NCI-H2196 (cell line): ENCODE data around the gene RCAN2.
"Not testable (repeated sequence)": the region's sequence is repeated elsewhere in the genome, so short reads cannot be mapped to it uniquely, and the experiment has no call there.

ENCODE experiments used
- DNase-seq: peaks from one replicate; lab custom pipeline; 2025; ENCODE audit not compliant: unreplicated experiment; lab: John Stamatoyannopoulos, UW

Gene RCAN2

DNA sequence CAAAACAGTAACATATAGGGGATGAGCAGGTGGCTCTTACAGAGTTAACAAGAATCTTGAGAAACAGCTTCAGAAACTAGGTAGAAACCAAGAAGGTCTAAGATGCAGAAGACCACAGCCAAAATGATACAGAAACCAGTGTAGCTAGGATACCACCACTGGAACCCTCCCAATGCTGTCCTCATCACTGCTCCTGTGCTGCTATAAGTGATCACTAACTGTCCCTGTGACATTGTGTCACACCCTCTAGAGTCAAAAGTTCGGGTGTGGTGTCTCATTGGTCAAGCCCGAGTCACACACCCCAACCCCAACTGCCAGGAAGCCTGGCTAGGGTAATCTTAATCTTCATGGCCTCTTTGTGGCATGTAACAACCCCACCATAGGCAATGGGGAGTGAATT lies 153.1 kb downstream of the RCAN2 start:
- DNase-seq = no peak

DNA sequence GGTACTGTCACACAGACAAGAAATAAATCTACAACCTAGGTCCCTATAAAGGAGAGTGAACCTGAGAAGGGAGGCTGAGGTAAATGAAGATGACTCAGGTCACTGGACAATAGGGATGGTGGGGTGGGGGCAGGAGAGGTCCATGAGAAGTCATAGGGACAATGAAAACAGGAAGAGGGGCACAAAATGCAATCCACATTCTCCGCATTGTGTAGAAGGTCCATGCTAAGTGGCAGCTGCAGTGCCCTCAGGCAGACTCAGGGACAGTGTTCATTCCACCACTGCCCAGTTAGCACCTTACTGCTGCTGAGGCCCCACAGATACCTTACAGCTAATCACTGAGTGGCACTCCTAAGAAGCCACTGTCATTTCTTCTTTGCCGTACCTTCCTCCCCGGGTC lies 156.8 kb downstream of the RCAN2 start:
- DNase-seq = no peak

DNA sequence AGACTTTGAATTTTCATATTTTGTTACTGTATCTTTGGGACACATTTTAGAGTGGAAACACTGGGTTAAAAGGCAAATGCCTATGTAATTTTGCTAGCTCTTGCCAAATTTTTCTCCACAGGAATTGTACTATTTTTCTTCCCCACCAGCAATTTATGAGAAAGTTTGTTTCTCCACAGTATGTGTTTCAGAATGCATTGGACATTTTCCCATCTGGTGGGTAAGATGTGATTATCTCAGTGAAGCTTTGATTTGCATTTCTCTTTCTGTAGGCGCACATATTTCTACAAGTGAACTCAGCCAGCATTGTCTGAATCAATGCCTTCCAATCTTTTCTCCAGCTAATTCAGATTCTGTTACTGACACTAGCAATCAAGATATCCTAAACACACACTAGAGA lies 157.8 kb downstream of the RCAN2 start:
- no peak for DNase-seq

DNA sequence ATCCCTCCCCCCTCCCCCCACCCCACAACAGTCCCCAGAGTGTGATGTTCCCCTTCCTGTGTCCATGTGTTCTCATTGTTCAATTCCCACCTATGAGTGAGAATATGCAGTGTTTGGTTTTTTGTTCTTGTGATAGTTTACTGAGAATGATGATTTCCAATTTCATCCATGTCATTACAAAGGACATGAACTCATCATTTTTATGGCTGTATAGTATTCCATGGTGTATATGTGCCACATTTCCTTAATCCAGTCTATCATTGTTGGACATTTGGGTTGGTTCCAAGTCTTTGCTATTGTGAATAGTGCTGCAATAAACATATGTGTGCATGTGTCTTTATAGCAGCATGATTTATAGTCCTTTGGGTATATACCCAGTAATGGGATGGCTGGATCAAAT lies 158.8 kb downstream of the RCAN2 start:
- not testable (repeated sequence) for DNase-seq

DNA sequence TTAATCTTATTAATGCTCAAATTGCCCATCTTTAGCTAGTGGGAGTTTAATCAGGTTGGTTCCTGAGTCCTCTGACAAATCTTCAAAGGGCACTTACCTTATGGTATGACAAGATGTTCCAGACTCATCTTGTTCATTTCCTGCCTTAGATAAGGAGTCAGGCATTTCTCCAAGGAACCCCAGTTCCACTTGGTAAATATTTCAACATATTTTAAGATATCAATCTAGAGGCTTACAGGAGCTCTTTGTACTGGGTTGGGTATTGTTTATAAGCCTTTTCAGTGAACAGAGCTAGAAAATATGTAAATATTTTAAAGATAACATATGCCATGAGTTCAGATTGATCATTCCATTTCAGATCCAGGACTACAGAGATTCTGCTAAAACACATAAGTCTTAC lies 159.8 kb downstream of the RCAN2 start:
- no peak for DNase-seq

DNA sequence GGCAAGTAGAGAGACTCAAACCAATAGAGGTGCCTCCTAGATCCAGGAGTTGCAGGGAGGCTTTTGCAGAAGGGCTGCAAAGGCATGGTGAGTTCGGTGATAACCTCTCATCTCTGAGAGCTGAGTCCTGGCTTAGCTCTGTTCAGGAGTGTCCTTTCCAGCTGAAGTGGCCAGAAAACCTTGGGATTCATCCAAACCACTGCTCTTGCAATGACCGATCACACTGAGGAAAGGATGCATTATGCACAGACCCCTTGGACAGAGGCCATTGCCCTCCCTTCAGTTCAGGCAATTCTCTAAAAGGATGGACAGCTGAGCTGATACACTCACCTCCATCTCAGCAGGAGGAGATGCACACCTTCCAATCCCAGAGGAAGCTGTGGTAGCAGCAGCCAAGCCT lies 161.7 kb downstream of the RCAN2 start:
- DNase-seq = no peak

DNA sequence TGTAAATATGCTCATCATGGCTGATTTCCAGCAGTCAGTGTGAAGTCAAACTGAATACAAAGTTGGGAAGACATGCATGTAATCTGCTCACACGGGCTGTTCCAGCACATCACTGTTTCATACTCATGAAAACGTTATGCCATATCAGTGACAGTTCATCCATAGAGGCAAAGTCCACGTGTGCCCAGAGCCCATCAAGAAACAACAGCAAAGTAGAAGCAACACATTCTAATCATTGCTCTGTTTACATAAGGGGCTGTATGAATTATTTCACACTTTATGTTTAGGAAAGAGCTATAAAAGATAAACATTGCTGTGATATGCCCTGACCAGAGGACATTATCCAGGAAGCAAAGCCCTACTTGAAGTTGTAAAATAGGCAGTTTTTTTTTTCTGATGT lies 163.5 kb downstream of the RCAN2 start:
- no peak for DNase-seq

DNA sequence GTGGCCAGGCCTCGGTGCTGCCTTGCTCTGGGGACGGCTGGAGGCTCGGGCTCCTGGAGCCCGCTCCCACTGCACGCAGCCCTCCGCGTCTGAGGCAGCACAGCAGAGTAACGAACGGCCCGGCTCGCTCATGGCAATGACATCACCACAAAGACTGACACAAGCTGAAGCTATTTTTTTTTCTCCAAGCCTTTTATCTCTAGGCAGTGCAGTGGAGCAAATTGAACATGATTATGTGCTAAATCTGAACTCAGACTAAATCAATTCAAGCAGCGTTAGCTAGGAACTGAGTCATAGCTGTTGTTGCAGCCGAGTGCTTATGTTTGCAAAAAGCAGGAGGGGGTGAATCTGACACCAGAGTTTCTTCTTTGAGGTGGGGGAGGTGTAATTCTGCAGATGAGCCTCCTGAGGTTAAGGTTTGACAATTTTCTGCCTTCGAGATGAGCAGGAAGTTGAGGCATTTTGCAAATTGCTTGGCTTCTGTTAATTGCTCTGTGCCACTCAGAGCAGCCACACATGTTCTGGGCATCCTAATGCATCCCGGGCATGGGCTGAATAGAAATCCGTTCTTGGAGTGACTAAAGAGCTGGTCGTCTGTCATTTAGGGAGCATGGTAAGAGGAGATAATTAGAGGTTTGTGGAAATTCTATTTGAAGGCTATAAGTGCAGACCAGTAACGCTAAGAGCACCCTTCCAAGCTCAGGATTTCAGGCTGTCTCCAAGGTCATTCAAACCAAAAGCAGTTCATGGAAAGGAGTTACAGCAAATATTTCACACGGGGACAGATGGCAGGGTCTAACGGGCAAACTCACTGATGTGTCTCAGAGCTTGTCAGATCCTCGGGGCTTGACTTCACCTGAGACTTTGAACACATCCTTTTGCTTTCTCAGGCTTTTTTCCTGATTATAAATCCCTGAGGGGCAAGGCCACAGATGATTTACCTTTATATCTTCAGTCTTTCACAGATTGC lies 165.4 kb downstream of the RCAN2 start:
- DNase-seq = no peak

DNA sequence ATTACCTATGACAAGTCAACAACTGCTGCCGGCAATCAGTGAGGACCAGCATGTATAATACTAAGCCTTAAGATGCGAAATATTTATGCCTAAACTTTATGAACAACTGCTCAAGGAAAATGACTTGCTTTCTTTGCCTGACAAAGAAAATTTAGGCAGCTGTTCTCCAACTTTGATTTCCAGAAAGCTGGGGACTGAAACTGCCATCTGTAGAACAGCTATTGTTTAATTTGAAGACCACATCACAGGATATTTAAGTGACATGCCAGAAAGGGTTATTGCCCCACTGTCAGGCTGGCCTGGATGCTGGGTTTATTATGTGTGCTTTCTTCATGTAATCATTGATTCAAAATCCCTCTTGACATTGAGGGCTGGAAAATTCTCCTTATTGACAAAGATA lies 166.5 kb downstream of the RCAN2 start:
- no peak for DNase-seq

DNA sequence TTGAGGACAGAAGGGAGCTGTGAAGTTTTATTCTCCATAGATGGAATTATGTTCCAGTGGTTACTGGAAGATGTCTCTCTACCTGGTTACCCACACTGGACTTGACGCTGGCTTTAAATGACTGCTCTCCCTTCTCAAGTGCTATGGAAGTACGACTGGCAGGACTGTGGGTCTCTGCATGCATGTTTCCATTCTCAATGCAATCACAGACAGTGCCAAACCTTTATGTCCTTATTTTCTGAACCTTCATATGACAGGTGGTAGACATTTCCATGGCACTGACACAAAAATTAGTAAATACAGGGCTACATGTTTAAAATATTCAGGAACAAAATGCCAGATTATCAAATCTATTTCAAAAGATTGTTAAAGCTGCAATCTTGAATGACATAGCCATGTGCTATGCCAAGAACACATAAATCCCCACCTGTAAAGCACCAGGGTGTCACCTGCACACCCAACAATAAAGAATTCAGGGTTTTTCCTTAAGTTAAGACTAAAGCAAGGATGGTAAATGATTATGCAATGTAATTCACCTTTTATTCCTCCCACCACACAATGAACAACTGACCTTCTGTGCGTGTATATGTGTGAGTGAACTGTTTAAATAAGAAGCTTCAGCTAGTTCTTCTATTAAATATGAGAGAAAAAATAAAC lies 167.2 kb downstream of the RCAN2 start:
- no peak for DNase-seq

DNA sequence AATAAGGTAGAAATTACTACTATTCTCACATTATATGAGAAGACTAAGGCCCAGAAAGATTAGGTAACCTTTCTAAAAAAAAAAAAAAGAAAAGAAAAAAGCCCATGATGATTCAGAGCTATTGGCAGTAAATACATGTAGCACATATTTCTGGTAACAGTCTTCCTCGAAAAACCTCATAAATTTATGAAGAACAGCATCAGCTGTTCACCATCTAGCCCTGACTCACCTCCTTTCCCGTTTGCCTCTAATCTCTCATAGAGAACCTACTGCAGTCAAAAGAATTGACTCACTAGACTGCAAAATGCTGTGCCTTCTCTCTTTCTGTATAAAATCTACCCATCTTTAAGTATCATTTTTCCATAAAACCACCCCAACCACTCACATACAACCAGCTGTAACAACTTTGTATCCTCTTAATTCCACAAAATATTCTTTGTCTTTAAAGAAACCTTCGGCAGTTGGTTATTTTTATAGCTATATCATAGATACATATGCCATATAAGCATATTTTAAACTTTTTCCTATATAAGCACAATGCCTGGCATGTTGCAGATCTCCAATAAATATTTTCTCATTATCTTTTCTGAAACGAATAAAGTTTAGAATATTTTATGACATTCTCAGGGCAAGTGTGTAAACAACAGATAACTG lies 167.8 kb downstream of the RCAN2 start:
- no peak for DNase-seq

DNA sequence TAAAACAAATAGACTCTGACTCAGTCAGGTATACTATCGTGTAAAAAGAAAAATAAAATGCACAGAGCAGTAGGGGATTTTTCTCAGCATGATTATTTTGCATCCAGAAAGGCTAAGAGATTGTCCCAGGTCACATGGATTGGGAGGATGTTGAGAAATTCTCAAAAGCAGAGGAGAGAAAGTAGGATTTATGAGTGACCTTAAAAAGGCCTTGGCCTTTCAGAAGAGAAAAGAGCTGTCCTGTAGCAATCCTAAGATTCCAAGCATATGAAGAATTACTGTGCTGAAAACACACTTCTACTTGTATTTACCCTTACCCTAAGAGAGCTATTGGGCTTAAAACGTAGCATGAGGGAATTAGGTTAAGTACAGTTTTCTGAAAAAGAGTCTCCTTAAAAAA lies 170.7 kb downstream of the RCAN2 start:
- no peak for DNase-seq

DNA sequence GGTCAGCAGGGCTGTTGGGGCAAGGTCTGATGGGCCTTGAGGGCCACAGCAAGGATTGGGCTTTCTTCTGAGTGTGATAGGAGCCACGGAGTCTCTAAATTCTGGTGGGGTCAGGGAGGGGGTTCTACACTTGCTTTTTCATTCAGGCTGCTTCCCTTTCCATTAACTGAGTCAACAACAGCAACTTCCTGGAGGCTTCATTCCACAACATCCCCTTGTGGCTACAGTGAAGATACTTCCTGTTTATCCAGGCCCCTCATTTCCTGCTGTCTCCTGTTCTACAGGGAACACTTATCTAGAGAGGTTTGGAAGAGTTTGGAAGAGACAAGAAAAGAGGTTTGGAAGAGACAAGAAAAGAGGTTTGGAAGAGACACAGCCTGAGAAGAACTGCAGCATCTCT lies 175.7 kb downstream of the RCAN2 start:
- no peak for DNase-seq

DNA sequence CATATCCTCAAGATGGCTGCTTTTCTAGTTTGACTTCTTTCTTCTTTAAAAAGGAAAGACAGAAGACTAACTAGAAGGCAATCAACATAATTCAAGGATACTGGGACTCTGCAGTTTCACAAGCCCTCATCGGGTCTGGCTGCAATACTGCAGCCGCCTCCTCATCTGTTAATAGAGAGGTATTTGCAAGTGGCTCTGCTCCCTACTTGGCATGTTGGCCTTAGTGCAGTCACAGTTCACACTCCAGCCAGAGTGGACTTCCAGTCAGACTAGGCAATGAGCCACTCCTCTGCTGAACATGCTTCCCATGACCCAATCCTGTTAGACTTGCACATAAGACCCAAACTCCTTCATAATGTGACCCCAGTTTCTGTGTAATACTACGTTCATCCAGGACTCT lies 178.6 kb downstream of the RCAN2 start:
- DNase-seq = no peak

DNA sequence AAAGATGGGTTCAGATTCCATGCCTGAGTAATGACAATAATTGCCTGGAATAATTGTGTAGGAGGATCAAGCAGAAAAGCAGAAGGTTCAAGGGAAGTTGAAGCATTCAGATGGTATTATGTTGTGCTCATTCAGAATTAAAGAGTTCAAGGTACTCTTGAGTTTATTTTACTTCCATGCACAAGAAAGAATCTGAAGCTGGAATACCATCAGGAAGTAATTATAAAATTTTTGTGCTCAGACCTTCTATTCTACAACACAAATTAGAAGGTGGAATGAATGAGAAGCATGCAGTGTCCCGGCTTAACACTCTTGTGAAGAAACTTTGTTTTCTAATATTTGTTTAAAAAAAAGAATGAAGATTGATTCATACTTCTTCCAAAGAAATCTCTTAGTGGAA lies 181.1 kb downstream of the RCAN2 start:
- no peak for DNase-seq

DNA sequence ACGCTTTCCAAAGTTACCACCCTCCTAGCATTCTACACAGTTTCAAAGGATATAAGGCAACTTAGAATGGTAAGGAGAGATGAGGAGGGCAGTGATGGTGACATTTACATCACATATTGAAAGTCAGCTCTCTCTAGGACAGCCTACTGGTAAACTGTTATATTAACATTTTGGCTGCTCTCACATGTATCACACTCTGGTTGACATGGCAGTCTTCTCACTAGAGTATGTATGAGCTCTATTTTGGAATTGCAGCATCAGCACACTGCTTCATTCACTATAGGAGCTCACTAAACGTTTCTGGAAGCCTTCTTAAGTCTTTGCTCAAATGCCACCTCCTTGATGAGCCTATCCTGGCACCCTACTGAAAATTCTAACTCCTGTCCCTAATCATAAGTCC lies 184.8 kb downstream of the RCAN2 start:
- DNase-seq = no peak

DNA sequence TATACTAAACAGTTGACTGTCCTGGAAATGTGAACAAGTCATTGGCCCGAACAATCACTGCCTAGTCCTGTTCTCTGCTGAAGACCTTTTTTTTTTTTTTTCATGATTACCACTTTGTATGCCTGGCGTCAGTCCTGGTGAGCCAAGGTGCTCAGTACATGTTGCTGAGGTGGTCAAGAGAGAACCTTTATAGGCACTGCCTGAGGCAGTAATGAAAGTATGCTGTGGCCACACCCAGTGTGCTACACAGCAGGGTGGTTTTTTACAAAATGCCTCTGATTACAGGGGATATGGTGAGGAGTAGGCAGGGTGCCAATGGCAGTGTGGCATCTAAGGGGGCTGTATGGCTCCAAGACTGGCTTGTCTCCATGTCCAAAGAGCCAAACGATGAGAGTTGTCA lies 185.4 kb downstream of the RCAN2 start:
- no peak for DNase-seq

DNA sequence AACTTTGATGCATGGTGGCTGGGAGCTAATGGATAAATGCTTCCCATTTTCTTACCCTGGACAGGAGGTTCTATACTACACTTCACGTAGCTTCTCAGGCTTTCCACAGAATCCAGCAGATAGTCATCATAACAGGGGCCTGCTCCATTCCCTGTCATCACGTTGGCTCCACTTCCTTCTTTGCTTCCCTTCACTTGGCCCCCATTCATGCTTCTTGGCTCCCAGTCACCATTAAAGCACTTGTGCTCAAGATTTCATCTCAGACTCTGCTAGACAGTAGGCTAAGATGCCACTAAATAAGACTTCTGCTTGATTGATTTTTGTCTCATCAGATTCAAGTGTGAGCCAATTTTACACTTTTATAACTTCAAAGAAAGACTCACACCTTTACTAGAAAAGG lies 186.0 kb downstream of the RCAN2 start:
- no peak for DNase-seq

DNA sequence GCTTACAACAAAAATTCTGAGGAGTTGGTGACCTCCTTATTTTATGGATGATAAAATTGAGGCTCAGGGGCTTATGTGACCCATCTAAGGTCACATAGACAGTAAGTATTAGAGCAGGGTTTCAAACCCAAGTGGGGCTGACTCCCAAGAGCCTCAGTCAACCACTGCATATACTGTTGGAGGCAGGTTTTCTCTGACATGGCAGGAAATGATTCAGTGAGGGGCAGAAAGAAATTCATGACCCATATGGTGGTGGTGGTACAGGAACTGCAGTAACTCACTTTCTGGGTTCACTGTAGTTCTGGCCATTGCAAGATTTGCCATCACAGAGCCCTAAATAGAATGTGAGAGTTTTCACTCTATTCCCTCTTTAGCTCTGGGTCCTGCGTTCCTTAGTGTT lies 188.4 kb downstream of the RCAN2 start:
- DNase-seq = no peak

DNA sequence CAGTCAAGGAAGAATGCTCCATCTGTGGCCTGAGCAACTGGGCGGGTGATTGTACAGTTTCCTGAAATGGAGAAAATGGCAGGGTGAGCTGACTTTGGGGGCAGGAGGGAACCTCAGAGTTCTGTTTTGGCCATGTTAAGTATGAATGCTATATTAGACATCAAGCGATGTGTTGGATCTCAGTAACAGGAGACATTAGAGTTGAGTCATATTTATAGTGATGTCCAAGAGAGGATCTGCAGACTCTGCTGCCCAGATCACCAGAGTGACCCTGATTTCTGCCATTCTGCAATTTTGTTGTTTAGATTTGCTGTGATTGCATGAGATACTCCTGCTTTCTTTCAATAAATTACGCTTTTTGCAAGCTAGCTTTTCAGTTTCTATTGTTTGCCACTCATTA lies 189.1 kb downstream of the RCAN2 start:
- DNase-seq = no peak

DNA sequence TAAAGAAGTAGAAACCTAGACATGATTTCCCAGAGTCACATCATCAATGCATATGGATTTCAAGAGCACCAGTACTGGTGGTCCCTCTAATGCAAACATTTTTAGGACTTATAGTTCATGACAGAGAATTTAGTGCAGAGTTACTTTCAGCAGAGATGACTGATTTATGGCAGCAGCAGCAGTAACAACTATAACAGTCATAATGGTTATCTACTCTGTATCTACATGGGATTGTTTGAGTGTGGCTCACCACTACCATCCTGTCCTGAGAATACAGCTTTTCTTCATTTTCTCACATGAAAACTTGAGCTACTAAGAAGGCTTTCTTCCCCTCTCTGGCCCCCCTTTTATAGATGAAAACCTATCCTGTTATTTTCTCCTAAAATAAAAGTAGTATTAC lies 192.0 kb downstream of the RCAN2 start:
- no peak for DNase-seq

DNA sequence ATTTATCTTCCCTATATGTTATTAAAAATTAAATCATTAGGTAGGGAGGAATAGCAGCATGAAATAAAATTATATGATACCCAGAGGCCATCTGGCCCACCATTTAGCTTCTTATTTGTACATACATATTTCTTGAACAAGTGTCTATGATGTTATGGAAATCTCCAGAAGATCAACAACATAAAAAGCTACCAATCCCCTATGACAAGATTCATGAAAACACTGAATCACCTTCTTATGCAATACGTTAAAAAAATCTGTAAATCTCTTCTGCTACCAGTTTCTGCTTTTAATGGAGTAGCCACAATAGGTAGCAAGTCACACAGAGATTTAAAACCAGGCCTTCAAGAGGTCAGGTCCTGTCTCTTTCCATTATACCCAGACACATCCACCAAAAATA lies 194.7 kb downstream of the RCAN2 start:
- DNase-seq = no peak
